H4 (cell line): ENCODE results near the gene ITGB1BP1. TPM values are rescaled to one million over a fixed set of nuclear protein-coding genes. Genes with fewer than 3 reads are reported as not detected.
A peak's percentile ranks its signal among the peaks of the same experiment; 100 is the strongest.

Source experiments
- DNase-seq: peaks from one replicate; pipeline ENCODE4 v3.0.0-alpha.2; 2015; ENCODE audit warnings: low spot score
- total RNA-seq: library from RNA; depleted of rRNA; stranded (reverse); fragments of >200 nt; shearing (Covaris generic); gene quantifications from 2 replicates; pipeline ENCODE4 v1.2.3, GENCODE V29; 2014; rRNA removed

ITGB1BP1 gene, protein sequence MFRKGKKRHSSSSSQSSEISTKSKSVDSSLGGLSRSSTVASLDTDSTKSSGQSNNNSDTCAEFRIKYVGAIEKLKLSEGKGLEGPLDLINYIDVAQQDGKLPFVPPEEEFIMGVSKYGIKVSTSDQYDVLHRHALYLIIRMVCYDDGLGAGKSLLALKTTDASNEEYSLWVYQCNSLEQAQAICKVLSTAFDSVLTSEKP
- total RNA-seq = 30.7 and 36.7 TPM in 2 replicates

DNA sequence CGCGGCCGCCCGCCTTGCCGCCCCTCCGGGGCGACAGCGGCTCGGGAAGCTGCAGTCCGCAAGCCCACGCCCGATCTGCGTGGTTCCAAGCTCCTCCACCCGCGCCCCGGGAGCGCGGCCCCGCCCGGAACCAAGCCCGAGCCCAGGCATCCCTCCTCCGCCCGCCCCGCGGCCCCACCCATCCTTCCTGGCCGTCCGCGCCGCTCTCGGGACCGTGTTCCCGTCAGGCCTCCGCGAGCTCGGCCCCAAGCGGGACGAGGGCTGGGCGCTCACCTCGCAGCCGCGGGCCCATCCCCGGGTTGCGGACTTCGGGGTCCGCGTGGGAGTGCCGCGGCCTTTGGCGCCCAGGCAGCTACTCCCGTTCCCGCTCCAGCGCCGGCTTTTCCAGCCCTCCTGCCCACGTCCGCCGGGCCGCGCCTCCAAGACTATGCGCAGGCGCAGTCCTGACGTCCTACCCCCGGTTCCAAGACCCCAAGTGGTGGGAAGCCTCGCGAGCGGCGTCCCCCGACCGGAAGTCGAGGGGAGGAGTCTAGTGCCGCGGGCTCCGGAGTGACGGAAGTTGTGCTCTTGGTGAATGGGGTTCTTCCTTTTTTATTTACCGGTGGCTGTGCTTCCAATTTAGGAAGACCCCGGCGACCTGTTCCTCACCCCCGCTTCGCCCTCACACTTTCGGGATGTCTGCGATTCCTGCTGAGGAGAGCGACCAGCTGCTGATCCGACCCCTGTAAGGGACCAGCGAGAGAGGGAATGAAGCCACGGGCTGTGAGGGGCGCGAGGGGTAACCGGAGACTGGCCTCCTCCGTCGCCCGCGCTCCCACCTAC is at the start of gene ITGB1BP1, which contains the start of gene CPSF3:
ITGB1BP1 (minus strand) TSS at position 429 of the 822 bp plus-strand sequence. CDS start 4,831 bp downstream, outside the sequence.
CPSF3 (plus strand) TSS at position 555 of the 822 bp plus-strand sequence; CDS start at position 675, 120 bp downstream.
- DNase-seq = peak; percentile 92

GRCh38 chr2:9472511-9472910 is 49.2 kb upstream of the ITGB1BP1 start:
- no peak for DNase-seq

GRCh38 chr2:9471206-9471605 is 47.9 kb upstream of the ITGB1BP1 start:
- no peak for DNase-seq

DNA sequence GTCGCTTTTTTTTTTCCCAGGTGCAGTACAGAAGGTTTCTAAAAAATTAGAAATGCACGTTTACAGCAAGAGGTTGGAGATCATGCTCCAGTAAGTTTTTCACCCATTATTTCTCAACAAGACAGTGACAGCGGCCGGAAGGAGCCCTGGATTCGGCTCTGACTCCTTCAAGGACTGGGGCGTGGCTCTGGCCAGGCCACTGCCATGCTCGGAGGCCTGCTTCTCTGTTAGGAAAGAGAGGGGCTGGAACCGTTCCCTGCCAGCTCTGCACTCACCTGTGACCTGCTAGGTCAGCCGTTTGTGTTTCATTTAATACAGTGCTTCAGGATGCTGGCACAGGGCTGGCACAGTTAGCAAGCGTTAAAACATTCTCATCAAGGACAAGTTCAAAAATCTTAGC is 44.4 kb upstream of the ITGB1BP1 start:
- no peak for DNase-seq

DNA sequence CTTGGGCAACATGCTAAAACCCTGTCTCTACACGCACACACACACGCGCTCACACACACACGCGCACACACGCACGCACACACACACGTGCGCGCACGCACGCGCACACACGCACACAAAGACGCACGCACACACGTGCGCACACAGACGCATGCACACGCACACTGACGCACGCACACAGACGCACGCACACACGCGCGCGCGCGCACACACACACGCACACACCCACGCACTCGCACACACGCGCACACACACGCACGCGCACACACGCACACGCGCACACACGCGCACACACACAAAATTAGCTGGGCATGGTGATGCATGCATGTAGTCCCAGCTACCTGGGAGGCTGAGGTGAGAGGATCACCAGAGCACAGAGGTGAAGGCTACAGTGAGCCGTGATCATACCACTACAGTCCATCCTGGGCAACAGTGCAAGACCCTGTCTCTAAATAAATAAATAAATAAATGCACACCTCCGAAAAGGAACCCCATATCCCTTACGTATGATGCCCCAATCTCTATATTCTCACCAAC is 42.9 kb upstream of the ITGB1BP1 start:
- no peak for DNase-seq

DNA sequence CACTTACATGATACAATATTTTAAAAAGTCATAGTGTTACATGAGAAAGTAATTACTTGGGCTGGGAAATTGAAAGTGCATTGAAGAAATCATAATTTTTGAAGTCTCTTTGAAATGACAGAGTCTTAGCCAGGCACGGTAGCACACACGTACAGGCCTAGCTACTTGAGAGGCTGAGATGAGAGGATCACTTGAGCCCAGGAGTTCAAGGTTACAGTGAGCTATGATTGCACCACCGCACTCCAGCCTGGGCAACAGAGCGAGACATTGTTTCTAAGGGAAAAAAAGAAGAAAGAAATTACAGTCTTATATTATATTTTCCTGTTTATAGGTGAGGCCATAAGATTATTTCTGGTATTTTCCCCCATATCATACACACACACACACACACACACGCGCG is 41.8 kb upstream of the ITGB1BP1 start:
- no peak for DNase-seq

- peak; percentile 19 for DNase-seq
These were observed 40.3 kb upstream of the ITGB1BP1 start for GRCh38 chr2:9463698-9464034.

GRCh38 chr2:9462886-9463697 is 39.8 kb upstream of the ITGB1BP1 start:
- no peak for DNase-seq

DNA sequence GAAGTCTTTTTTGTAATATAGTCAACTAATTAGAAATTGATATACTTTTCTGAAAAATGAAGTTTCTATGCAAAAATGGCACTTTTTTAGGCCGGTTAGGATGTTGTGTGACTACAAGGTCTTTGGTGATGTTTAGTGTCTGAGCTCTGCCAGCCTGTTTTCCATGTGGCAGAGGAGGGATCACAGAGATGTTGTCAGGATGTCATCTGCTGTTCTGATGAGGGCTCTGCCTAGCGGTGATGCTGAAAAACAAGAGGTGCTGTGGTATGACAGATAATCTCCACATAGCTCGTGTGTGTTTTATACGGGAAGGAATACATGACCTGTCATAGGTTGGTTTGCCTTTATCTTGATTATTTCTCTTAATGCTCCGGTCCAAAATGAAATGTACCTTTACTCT is 39.0 kb upstream of the ITGB1BP1 start:
- no peak for DNase-seq

- no peak for DNase-seq
These were observed 37.8 kb upstream of the ITGB1BP1 start for GRCh38 chr2:9461079-9461478.

- DNase-seq = no peak
These were observed 37.2 kb upstream of the ITGB1BP1 start for GRCh38 chr2:9460441-9461017.

DNA sequence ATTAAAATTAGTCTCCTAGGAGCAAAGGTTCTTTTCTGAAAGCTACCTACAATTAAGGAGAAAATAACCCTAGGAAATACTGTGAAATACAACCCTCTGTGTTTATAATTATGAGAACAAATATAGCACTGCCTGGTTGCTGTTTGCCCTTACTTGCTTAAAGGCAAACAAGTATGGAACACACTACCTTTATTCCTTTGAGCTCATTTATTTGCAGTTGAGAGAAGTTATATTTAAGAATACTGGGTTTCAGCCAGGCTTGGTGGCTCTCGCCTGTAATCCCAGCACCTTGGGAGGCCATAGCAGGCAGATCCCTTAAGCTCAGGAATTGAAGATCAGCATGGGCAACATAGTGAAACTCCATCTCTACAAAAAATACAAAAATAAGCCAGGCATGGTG is 27.9 kb upstream of the ITGB1BP1 start:
- no peak for DNase-seq

DNA sequence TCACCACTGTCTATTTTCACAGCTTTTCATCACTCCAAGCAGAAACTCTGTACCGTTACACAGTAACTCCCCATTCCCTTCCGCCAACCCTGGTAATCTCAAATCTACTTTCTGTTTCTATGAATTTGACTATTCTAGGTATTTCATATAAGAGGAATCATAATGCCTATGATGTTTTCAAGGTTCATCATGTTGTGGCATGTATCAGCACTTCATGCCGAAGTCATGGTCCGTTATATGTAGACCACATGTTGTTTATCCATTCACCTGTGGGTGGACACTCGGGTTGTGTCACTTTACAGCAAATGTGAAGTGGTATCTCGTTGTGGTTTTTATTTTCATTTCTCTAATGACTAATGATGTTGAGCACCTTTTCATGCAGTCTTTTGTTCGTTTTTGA is 21.8 kb upstream of the ITGB1BP1 start:
- DNase-seq = no peak

DNA sequence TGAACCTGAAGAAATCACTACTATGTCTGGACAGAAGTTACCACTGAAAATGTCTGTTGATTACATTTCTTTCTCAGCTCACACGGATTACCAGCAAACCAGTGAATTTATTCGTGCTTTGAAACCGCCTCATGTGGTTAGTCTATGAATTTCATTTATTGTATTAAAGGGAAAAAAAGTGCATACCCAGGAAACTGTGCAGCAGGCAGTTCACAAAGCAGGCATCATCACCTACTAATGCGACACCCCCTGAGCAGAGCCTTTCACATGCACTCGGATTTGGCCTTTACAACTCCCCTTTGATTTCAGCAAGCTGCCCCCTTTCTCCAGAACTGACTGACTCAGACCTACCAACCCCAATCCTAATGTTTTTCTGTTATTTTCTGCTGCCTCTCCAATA is 20.2 kb upstream of the ITGB1BP1 start:
- no peak for DNase-seq

DNA sequence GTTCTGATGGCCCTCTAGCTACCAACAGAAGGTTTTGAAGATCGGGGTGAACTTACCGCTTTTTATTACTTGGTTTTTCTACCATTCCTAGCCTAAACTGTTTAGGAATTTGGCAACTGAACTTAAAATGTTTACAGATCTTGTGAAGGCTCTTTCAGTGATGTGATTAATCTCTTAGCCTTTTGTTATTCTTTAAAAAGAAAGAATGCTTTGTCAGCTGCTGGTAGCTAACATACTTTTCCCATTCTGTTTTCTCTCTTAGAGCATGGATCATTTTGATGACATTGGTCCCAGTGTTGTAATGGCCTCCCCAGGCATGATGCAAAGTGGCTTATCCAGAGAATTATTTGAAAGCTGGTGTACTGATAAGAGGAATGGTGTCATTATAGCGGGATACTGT is 18.2 kb upstream of the ITGB1BP1 start:
- no peak for DNase-seq

DNA sequence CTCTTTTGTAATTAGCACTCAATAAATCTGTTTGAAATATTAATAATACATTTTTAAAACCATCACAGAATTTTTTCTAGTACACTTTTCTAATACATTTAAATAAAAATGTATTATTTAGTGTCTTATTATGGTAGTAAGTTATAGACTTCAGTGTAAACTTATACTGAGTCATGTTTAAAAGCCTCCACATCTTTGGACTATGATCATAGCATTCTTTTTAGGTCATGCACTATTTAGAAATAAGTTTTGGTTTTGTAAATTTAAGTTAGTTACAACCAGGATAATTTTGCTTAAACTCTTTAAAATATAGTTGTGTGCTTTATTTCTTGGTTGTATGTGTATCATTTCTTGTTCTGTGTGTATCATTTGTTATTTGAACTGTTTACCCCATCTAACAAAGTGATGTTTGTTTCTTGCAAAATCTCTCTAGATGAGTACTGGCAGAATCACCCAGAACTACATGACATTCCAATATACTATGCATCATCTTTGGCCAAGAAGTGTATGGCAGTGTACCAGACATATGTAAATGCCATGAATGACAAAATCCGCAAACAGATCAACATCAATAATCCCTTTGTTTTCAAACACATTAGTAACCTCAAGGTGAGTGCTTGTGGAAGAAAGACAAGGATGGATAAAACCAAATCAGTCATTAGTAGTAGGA is 16.9 kb upstream of the ITGB1BP1 start:
- no peak for DNase-seq

- DNase-seq = no peak
These were observed 16.2 kb upstream of the ITGB1BP1 start for GRCh38 chr2:9439536-9439935.

DNA sequence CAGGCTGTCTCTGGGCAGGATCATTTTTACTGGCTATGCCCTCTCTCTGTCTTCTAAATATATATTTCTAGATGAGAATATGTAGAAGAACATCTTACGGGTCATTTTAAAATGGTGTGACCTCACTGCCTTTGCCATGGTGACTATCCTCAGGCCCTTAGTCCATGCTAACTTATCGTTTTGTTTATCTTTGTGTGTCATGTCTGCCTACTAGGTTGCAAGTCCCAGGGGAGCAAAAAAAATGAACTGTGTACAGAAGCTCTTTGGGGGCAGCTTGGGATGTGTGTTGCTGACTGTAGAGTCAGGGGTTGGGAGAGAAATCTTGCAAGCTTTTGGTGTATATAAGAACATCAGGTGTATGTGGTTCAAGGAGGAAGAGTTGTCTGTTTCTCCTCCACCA is 11.2 kb upstream of the ITGB1BP1 start:
- DNase-seq = no peak

GRCh38 chr2:9430316-9431293 is 7.3 kb upstream of the ITGB1BP1 start:
- no peak for DNase-seq

GRCh38 chr2:9428965-9429577 is 5.7 kb upstream of the ITGB1BP1 start:
- no peak for DNase-seq
